Measurements from ENCODE around the gene TANK. TPM values are rescaled to one million over a fixed set of nuclear protein-coding genes. Genes with fewer than 3 reads are reported as not detected.

Gene TANK
- total RNA-seq, 6 donors from 2014 or later = 41.9 to 214 (median 75.0) TPM

DNA sequence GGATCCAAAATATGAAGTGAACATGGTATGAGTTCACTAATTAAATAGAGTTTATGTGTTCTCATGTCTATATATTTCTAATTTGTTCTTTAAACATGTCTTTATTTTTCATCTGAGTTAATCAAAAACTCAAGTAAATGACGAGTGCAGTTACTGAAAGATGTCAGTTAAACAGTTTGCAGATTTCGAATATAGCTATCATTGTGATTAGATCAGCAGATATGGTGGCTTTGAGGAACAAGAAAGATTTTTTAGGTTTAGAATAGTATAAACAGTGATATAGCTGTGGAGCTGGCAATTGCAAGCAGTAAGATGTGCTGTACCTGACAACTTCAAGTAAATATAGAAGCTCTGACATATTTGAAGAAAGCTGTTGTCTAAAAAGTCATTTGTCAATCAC, 49.7 kb downstream of the TANK start:
- peaks cover 3 to 16% (median 4%) of the 10 kb centered on the region in 4 donors for H3K4me1 ChIP-seq
- TF ChIP-seq POLR2A (IDR thresholded peaks at IDR 0.05) (no peak), EP300 (IDR thresholded peaks at IDR 0.05) (no peak), POLR2AphosphoS5 (IDR thresholded peaks at IDR 0.05) (no peak)
- TF ChIP-seq, protein P1, sequence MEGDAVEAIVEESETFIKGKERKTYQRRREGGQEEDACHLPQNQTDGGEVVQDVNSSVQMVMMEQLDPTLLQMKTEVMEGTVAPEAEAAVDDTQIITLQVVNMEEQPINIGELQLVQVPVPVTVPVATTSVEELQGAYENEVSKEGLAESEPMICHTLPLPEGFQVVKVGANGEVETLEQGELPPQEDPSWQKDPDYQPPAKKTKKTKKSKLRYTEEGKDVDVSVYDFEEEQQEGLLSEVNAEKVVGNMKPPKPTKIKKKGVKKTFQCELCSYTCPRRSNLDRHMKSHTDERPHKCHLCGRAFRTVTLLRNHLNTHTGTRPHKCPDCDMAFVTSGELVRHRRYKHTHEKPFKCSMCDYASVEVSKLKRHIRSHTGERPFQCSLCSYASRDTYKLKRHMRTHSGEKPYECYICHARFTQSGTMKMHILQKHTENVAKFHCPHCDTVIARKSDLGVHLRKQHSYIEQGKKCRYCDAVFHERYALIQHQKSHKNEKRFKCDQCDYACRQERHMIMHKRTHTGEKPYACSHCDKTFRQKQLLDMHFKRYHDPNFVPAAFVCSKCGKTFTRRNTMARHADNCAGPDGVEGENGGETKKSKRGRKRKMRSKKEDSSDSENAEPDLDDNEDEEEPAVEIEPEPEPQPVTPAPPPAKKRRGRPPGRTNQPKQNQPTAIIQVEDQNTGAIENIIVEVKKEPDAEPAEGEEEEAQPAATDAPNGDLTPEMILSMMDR (IDR thresholded peaks at IDR 0.05) = no peak
- H3K36me3 ChIP-seq = peaks cover 0 to 50% (median 11%) of the 10 kb centered on the region in 4 donors
- H3K4me3 ChIP-seq = no peak overlapping the region
- H3K9me3 ChIP-seq = no peaks in the 10 kb centered on the region
- H3K27ac ChIP-seq = no peak overlapping the region
- DNase-seq (no peak), ATAC-seq (ENCODE audit: low FRiP score in 2 of 2) (no peak)
- WGBS, 2 donors = 87 to 89% methylated on average over 2 of the region's 2 CpGs
- H3K27me3 ChIP-seq = no peaks in the 10 kb centered on the region

DNA sequence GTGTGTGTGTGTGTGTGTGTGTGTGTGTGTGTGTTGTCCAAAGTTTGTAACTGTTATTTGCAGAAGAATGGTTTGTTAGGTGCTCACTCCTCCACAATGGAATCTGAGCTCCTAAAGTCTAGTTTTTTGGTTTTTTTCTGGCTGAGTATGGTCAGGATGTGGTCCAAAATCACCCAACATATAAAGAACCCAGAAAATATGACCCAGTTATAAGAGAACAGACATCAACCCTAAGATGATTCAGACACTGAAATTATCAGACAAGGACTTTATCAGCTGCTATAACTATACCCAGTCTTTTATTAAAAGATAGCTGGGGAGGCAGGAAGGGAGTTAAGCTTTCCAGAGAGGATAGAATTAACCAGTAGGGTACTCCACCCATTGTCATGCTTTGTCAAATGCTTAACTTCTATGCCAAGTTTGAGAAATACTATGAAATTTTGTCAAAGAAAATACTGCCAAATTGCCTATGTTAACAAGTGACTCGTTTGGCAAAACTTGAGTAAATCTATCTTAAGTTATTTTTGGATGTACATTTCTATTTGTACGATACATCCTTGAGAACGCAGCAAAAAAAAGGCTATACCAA, 57.5 kb downstream of the TANK start:
- TF ChIP-seq POLR2AphosphoS5 (IDR thresholded peaks at IDR 0.05) (no peak), EP300 (IDR thresholded peaks at IDR 0.05) (no peak), POLR2A (IDR thresholded peaks at IDR 0.05) (no peak)
- TF ChIP-seq, protein P1 (IDR thresholded peaks at IDR 0.05) = no peak
- 85 to 94% methylated on average over 3 of the region's 3 CpGs for WGBS, 2 donors
- Histone ChIP-seq H3K27ac (no peak overlapping the region), H3K27me3 (no peaks in the 10 kb centered on the region), H3K36me3 (peaks cover 0 to 24% (median 2%) of the 10 kb centered on the region in 4 donors), H3K9me3 (no peaks in the 10 kb centered on the region), H3K4me3 (no peak overlapping the region), H3K4me1 (peaks cover 0 to 2% (median 0%) of the 10 kb centered on the region in 4 donors)
- no peak for DNase-seq
- no peak for ATAC-seq (ENCODE audit: low FRiP score in 2 of 2)

DNA sequence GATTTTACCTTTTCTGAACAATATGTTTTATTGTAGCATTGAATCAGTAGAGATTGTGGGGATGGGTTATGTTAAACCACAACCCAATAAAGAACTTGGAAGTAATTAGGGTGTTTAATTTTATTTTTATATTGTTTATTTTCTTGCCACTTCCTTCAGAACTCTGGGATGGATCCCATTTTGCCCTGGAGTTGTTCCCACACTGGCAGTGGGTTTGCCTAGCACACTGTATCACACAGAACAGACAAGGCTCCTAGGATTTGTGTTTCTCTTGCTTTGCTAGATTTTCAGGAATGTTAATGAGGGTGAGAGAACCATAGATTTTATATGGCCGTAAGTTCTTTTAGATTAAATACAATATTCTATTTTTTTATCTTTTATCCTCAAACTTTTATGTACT, 59.0 kb downstream of the TANK start:
- Histone ChIP-seq H3K36me3 (peaks cover 0 to 25% (median 0%) of the 10 kb centered on the region in 4 donors), H3K27me3 (no peaks in the 10 kb centered on the region), H3K27ac (no peak overlapping the region), H3K4me1 (peaks cover 0 to 2% (median 0%) of the 10 kb centered on the region in 4 donors), H3K9me3 (no peaks in the 10 kb centered on the region), H3K4me3 (no peak overlapping the region)
- DNase-seq = no peak
- 96 to 100% methylated on average over 1 of the region's 1 CpG for WGBS, 2 donors
- no peak for ATAC-seq (ENCODE audit: low FRiP score in 2 of 2)
- no peak for TF ChIP-seq POLR2AphosphoS5 (IDR thresholded peaks at IDR 0.05)
- TF ChIP-seq EP300 (IDR thresholded peaks at IDR 0.05) = no peak
- TF ChIP-seq POLR2A (IDR thresholded peaks at IDR 0.05) = no peak
- TF ChIP-seq, protein P1 (IDR thresholded peaks at IDR 0.05) = no peak

DNA sequence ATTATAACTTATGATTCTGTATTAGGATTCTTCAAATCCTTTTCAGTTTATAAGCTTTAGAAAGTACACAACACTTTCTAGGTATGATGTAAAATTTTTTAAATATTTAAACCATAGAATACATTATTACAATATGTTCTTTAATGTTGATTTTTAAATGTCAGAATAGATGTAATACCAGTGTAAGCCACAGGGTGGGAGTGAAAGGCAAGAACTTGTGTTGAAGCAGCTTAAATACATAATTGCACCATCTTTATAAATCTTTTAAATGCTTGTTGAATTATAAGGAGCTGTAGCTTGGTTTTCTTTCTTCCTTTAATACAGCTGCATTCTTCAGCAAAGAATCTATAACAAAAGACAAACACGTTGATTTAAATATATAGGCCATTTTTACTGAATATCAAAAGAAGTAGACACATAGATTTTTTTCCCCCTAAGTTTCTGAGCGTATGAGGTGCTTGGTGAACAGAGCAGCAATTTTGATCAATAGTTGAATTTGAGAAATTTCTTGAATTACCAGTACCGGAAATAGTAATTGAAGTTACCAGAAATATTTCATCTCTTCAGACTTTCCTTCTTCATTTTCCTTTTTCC, 63.0 kb downstream of the TANK start:
- Histone ChIP-seq H3K4me1 (no peaks in the 10 kb centered on the region), H3K27ac (no peak overlapping the region), H3K27me3 (no peaks in the 10 kb centered on the region), H3K4me3 (no peak overlapping the region), H3K9me3 (no peaks in the 10 kb centered on the region), H3K36me3 (peaks cover 0 to 49% (median 11%) of the 10 kb centered on the region in 4 donors)
- TF ChIP-seq EP300 (IDR thresholded peaks at IDR 0.05) (no peak), POLR2AphosphoS5 (IDR thresholded peaks at IDR 0.05) (no peak), POLR2A (IDR thresholded peaks at IDR 0.05) (no peak)
- TF ChIP-seq, protein P1 (IDR thresholded peaks at IDR 0.05) = peak; percentile 37 to 76 (median 66)
- ATAC-seq (ENCODE audit: low FRiP score in 2 of 2) (peak in 1 of 2 donors; percentile 61), DNase-seq (no peak)
- 74 to 81% methylated on average over 3 of the region's 3 CpGs for WGBS, 2 donors
